Stimulated activated naive CD8-positive, alpha-beta T cell treated with anti-CD3 and anti-CD28 coated beads, Interleukin-15, Interleukin-2, amounts not matched to agents 100 ng/mL and 50 ng/mL, for 24 hours (primary cell): ENCODE data around the gene ACOX3.

Source experiments
- H3K27ac Mint-ChIP-seq: one replicate; pipeline ENCODE4 v1.8.0; 2021; ENCODE audit warnings: mild to moderate bottlenecking, mixed read lengths
- H3K27me3 Mint-ChIP-seq: one replicate; pipeline ENCODE4 v1.8.0; 2021; ENCODE audit warnings: mixed read lengths
- H3K36me3 Mint-ChIP-seq: one replicate; pipeline ENCODE4 v1.8.0; 2021; ENCODE audit warnings: low read depth, mixed read lengths
- H3K4me1 Mint-ChIP-seq: one replicate; pipeline ENCODE4 v1.8.0; 2021; ENCODE audit warnings: low read depth, mixed read lengths
- H3K4me3 Mint-ChIP-seq: one replicate; pipeline ENCODE4 v1.8.0; 2021; ENCODE audit warnings: mild to moderate bottlenecking, mixed read lengths
- H3K9me3 Mint-ChIP-seq: one replicate; pipeline ENCODE4 v1.8.0; 2021; ENCODE audit warnings: mixed read lengths

ACOX3 gene

DNA sequence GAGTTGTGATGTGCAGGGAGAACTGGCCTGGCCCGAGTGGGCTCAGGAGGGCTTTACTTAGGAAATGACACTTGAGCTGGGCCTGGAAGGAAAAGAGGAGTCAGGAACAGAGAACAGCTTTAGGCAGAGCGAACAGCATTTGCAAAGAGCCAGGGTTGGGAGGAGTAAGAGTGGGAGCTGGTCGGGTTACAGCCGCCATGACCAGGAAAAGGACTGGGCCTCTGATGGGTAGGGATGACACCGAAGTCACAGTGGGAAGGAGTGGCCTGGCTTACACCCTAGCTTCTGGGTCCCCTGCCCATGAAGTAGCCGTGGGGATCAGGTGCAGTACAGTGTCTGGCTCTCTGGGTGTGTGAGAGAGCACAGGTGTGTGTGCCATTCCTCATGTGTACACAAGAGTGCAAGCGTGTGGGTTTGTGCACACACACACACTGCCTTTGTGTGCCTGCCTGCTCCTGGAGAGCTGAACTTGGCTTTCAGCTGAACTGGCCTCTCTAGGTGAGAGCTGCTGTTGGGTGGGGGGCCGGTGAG is 31.7 kb upstream of the ACOX3 start:
- Mint-ChIP-seq H3K27ac (no peak overlapping the region), H3K4me1 (no peaks in the 10 kb centered on the region), H3K27me3 (no peaks in the 10 kb centered on the region), H3K4me3 (no peak overlapping the region), H3K36me3 (peaks cover 33% of the 10 kb centered on the region), H3K9me3 (no peaks in the 10 kb centered on the region)

DNA sequence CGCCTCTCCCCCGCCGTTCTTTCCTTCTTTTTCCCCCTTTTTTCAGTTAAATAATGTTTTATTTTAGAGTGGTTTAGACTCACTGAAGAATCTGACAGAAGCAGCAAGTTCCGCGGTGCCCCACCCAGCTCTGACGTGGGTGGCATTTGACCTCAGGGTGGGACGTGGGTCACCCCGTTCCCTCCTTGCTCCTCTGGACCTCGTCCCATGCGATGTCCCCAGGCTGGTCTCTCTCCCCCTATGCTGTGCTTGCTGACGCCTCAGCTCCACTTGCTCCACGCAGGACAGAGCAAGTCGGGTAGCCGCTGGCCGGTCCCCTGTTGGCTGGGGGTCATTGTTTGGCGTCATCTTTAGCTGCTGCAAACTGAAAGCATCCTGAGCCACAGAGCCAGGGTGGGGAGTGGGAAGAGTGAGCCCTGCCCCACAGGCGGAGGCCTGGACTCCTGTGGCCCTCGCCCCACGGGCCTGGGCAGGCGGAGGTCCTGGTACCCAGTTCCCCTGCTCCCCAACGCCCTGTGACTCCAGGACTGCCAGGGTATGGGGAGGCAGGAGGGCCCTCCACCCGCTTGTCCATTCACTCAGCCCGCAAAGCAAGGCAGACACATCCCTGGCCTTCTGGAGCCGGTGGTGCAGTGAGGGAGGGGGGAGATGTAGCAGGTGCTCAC is 30.8 kb upstream of the ACOX3 start:
- peaks cover 32% of the 10 kb centered on the region for H3K36me3 Mint-ChIP-seq
- H3K27ac Mint-ChIP-seq: no peak overlapping the region
- H3K9me3 Mint-ChIP-seq: no peaks in the 10 kb centered on the region
- H3K27me3 Mint-ChIP-seq: no peaks in the 10 kb centered on the region
- no peaks in the 10 kb centered on the region for H3K4me1 Mint-ChIP-seq
- H3K4me3 Mint-ChIP-seq: no peak overlapping the region

DNA sequence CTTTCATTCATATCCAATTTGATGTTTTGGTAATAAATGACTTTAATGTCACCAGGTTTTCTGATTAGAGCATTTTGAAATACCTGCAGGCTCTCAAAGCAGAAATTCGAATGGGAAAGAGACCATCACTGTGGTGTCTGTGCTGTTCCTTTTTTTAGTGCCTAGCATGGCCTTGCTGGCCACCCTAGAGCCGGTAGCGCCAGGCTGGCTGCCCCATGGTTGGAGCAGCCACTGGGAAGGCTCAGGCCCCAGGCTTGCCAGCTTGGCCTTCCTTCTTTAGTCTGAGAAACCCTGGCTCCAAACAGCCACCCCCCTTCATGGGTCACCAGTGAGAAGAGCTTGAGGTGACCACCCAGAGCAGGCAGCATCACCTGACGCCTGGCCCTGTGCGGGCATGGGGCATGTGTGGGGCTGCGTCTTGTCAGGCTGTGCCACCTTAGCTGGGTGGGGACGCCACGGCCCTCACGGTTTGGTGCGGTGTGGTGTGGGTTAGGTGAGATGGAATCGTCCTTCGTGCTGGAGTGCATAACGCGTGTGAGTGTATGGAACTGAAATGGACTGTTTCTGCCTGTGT is 30.0 kb upstream of the ACOX3 start:
- Mint-ChIP-seq H3K27me3 (no peaks in the 10 kb centered on the region), H3K4me3 (no peak overlapping the region), H3K27ac (no peak overlapping the region), H3K4me1 (no peaks in the 10 kb centered on the region), H3K36me3 (peaks cover 28% of the 10 kb centered on the region), H3K9me3 (no peaks in the 10 kb centered on the region)

DNA sequence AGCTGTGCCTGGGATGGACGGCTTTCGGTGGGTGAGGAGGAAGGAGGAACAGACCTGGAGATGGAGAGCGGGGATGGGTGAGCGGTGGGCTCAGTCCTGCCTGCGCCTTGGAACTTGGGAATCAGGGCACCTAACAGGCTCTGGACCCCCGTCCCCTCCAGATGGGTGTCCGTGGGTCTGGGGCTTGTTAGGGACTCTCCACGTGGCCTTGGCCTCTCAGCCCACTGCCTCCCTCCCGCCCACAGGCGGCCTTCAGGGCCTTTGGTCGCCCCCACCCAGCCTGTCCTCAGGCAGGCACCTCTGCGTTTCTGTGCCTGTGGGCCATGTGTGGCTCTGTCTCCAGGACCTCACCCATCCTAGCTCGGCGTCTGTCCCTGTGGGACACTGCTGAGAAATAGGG is 29.0 kb upstream of the ACOX3 start:
- H3K4me3 Mint-ChIP-seq: no peak overlapping the region
- no peaks in the 10 kb centered on the region for H3K9me3 Mint-ChIP-seq
- peaks cover 29% of the 10 kb centered on the region for H3K36me3 Mint-ChIP-seq
- no peaks in the 10 kb centered on the region for H3K27me3 Mint-ChIP-seq
- H3K27ac Mint-ChIP-seq: no peak overlapping the region
- H3K4me1 Mint-ChIP-seq: no peaks in the 10 kb centered on the region

DNA sequence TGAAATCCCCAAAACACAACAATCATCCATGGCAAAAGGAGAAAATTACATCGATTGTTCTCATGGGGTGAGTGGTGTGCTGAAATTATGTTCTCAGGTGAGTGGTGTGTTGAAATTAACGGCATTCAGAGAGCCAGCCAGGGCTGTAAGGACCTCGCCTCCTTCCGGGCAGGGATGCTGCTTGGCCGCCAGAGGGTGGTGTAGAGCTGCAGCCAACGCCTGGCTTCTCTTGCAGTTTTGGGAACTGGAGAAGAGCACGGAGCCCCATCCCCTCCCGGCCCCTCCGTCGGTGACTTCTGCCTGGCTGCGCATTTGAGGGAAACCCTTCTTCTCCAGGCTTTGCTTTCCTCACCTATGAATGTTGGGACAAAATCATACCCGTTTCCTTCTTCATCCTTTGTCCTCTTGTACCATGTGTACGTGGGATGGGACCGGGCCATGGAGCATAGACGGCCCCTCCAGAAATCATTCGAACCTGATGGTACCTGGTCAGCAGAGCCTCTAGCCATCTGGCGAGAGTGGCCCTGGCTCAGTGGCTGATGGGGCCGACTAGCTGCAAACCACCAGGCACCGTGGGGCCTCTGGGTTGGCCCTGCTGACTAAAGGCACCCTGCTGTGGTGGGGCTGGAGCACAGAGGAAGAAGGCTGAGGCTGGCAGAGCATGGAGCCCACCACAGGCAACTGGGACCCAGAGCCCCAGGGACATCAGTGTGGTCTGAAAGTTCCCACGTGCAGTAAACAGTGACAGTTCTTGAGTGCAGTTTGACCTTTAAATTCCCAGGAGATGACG is 28.4 kb upstream of the ACOX3 start:
- no peak overlapping the region for H3K4me3 Mint-ChIP-seq
- H3K4me1 Mint-ChIP-seq: no peaks in the 10 kb centered on the region
- peaks cover 30% of the 10 kb centered on the region for H3K36me3 Mint-ChIP-seq
- no peak overlapping the region for H3K27ac Mint-ChIP-seq
- H3K27me3 Mint-ChIP-seq: no peaks in the 10 kb centered on the region
- H3K9me3 Mint-ChIP-seq: no peaks in the 10 kb centered on the region

DNA sequence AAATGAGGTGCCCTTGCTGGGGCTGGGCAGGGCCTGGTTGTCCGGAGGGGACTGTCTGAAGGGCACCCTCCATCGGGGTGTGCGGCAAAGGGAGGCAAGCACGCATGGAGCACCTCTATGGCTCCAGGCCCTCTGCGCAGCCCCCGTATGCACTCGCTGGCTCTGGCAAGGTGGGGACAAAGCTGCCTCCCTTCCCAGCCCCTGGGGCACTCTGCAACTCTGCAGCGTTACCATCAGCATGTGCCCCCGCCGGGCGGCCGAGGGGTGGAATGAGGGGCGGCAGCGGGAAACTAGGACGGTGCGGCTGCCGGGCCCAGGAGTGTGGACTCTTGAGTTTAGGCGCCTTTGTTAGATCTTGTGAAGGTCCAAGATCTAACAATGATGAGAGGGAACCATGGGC is 26.5 kb upstream of the ACOX3 start:
- Mint-ChIP-seq H3K27ac (no peak overlapping the region), H3K27me3 (no peaks in the 10 kb centered on the region), H3K36me3 (peaks cover 34% of the 10 kb centered on the region), H3K9me3 (no peaks in the 10 kb centered on the region), H3K4me1 (no peaks in the 10 kb centered on the region), H3K4me3 (no peak overlapping the region)

DNA sequence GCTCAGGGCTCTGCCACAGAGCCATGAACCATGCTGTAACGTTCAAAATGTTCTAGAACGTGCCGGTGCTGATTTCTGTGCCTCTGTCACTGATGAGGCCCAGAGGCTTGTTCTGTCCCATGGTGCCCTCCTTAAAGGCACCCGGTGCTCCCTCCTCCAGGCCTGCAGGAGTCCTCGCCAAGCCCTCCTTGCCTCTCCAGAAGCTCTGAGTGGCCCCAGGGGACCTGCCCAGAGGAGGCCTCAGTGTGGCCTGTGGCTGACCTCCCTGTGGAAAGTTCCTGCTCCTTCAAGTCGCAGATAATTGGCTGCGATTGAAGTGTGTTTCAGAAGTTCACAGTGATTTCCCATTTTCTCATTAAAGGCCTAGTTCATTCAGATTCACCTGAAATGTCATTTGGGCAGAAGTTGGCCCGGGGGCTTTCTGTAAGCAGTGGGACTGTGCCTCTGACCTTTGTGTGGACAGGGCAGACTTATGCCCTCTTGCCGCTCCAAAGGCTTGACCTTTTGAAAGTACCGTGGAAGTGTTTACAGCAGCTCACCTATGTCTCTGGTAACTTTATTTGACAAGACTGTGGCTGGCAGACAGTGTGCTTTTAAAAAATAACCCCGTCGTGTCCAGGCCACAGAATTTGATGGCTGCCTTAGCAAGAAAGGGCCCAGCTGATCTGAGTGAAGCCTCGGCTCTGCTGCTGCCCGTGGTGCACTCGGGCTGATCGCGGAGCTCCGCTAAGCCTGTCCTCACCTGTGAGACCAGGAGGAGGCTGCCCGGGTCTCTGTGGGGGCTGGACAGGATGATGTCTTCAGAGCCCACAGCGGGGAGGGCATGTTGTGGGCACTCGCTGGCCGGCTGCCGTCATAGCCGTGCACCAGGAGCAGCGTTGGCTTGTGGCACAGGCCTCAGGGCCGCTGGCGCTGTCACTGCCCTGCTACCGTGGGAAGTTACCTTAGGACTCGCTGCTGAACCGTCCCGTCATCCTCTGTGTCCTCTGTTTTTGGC is 25.4 kb upstream of the ACOX3 start:
- peaks cover 40% of the 10 kb centered on the region for H3K36me3 Mint-ChIP-seq
- no peak overlapping the region for H3K27ac Mint-ChIP-seq
- H3K4me1 Mint-ChIP-seq: no peaks in the 10 kb centered on the region
- no peaks in the 10 kb centered on the region for H3K9me3 Mint-ChIP-seq
- no peak overlapping the region for H3K4me3 Mint-ChIP-seq
- no peaks in the 10 kb centered on the region for H3K27me3 Mint-ChIP-seq

DNA sequence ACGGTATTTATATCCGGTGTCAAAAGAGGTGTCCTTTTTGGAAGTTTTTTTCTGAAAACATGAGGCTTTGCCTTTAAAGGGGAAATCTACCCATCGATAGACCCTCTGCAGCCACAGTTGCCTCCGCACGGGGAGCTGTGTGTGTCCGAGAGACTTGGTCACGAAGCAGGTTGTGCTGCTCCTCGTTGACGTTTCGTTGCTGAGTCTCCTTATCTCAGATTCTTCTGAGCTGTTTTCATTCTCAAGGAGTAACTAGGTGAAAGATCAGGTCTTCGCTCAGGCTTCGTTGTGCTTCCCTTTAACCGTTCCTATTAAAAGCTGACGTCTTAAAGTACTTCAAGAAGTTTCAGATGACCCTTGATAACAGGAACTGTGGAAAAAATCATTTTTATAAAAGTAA is 23.9 kb upstream of the ACOX3 start:
- Mint-ChIP-seq H3K27me3 (no peaks in the 10 kb centered on the region), H3K9me3 (no peaks in the 10 kb centered on the region), H3K4me1 (no peaks in the 10 kb centered on the region), H3K36me3 (peaks cover 46% of the 10 kb centered on the region), H3K4me3 (no peak overlapping the region), H3K27ac (no peak overlapping the region)

DNA sequence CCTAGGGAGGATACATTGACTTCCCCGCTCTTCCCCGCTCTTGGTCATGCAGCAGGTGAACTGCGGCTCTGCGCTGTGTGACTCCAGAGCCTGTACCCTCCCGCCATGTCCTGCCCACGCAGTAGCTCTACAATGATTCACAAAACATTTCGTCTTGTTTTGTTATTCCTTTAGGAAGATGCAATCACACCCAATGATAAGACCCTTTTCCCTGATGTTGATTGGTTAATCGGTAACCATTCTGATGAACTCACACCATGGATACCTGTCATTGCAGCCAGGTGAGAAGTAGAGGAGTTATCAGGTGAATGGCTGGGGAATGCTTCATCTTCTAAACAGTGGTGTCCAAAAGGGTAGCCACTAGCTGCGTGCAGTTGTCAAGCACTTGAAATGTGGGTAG is 23.3 kb upstream of the ACOX3 start:
- H3K4me3 Mint-ChIP-seq: no peak overlapping the region
- peaks cover 47% of the 10 kb centered on the region for H3K36me3 Mint-ChIP-seq
- H3K27me3 Mint-ChIP-seq: no peaks in the 10 kb centered on the region
- H3K4me1 Mint-ChIP-seq: no peaks in the 10 kb centered on the region
- no peak overlapping the region for H3K27ac Mint-ChIP-seq
- no peaks in the 10 kb centered on the region for H3K9me3 Mint-ChIP-seq

DNA sequence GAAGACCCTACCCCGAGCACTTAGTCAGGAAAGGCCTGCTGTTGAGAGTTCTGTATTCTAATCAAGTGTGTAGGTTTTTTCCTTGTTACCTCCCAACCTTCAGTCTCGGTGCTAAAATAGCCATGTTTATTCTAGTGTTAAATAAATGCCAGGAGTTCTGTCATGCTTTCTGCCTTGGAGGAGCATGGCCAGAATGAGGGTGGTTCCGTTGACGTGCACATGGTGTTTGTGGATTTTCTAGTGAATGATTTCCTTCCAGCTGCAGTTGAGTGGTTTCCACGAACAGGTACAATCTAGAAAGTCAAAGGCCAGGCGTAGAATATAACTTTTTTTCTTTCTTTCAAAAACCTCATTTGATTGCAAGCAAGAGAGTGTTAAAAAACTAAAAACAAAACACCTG is 21.1 kb upstream of the ACOX3 start:
- Mint-ChIP-seq H3K36me3 (peaks cover 55% of the 10 kb centered on the region), H3K27ac (no peak overlapping the region), H3K4me3 (no peak overlapping the region), H3K27me3 (no peaks in the 10 kb centered on the region), H3K9me3 (no peaks in the 10 kb centered on the region), H3K4me1 (no peaks in the 10 kb centered on the region)

DNA sequence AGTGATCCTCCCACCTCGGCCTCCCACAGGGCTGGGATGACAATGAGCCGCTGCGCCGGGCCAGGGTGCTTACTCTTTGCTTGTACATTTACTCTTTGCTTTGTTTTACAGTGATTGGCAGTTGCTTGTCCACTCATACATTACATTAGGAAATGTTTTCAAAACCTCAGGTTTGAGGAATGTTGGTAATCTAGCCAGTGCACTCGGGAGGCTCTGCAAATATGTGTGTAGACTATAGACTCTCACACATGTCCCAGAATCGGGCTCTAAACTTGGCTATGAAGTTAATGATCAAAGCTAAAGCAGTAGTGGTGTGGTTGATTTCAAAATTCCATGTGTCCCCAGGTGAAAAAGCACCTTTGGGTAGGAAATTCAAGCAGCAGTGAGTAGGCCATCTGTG is 20.6 kb upstream of the ACOX3 start:
- Mint-ChIP-seq H3K4me3 (no peak overlapping the region), H3K36me3 (peaks cover 56% of the 10 kb centered on the region), H3K4me1 (no peaks in the 10 kb centered on the region), H3K27me3 (no peaks in the 10 kb centered on the region), H3K27ac (no peak overlapping the region), H3K9me3 (no peaks in the 10 kb centered on the region)

DNA sequence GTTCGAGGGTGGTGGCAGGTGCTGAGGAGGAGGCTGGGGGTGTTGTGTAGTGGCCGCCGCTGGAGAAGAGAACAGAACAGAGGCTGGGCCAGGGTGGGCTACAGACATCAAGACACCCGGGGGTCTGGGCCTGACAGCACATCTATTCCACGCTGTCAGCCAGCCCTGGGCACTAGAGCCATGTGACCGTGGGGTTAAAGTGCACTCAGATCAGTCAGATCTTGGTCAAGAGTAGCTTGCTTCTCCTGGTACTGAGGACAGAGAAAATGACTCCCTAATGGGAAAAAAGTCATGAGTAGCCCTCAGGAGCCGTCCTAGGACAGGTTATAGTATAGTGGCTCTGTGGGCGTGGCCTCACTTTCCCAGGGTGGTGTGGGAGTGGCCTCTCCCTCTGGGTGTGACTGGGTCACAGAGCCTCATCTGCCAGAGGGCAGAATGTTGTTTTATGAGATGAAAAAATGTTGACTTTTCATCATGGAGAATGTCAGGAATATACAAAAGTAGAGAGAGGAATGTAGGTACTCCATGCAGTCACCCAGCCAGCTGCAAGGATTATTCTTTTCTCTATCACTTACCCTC is 19.4 kb upstream of the ACOX3 start:
- Mint-ChIP-seq H3K4me1 (no peaks in the 10 kb centered on the region), H3K36me3 (peaks cover 58% of the 10 kb centered on the region), H3K4me3 (no peak overlapping the region), H3K27me3 (no peaks in the 10 kb centered on the region), H3K9me3 (no peaks in the 10 kb centered on the region), H3K27ac (no peak overlapping the region)

DNA sequence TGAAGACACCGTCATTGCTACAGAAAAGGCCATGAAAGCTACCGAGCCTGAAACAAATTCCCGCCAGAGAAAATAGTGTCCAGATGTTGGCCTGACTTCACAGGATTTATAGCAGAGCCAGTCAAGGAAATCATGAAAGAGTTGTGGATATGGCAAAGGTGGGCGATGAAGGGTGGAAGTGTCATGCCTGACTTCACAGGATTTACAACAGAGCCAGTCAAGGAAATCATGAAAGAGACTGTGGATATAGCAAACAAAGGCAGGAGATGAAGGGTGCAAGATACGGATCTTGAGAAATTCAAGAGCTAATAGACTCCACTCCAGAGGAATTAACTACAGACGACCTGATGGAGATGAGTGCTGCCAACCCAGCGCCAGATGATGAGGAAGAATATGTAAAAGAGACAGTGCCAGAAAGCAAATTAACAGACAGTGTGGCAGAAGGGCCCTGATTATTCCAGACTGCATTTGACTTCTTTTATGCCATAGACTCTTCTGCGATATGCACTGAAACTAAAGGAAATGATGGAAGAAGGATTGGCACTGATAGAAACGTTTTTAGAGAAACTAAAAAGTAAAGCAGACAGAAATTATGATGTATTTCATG is 17.2 kb upstream of the ACOX3 start:
- Mint-ChIP-seq H3K27me3 (no peaks in the 10 kb centered on the region), H3K4me3 (no peak overlapping the region), H3K4me1 (no peaks in the 10 kb centered on the region), H3K36me3 (peaks cover 69% of the 10 kb centered on the region), H3K9me3 (no peaks in the 10 kb centered on the region), H3K27ac (no peak overlapping the region)

DNA sequence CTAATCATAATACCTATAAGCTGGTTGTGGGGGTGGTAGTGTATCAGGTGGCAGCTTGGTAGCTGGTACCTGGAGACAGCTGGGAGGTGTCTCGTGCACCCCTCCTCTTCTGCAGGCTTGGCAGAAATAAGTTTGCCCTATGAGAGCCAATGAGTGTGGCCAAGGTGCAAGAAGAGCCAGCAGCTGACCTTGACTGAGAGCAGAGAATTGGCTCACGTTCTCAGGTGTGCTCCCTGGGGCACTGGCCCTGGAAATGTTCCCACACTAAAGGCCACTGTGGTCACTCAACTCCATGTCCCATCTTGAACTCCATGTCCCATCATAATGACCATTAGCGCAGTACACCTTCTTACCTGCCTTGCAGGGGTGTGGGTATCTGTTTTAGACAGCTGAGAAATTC is 13.4 kb upstream of the ACOX3 start:
- Mint-ChIP-seq H3K9me3 (no peaks in the 10 kb centered on the region), H3K27ac (no peak overlapping the region), H3K36me3 (peaks cover 64% of the 10 kb centered on the region), H3K4me3 (no peak overlapping the region), H3K27me3 (no peaks in the 10 kb centered on the region), H3K4me1 (no peaks in the 10 kb centered on the region)
